Fibroblast of lung (primary cell): Measurements from ENCODE around the gene THSD7B.

Experiments used
- EZH2 ChIP-seq: IDR thresholded peaks from 2 replicates; pipeline ENCODE4 v1.5.1; 2012; ENCODE audit warnings: low read length, control low read depth, mild to moderate bottlenecking; ENCODE audit errors: missing control alignments
- TF ChIP-seq, protein P1 (sequence below), 2 donors: IDR thresholded peaks in 1 of 2; conservative IDR thresholded peaks in 1 of 2; 1 replicate in 1 of 2; 2 replicates in 1 of 2; pipeline ENCODE4 v1.5.1; 2011 to 2012; ENCODE audit warnings: low read length in 2 of 2, control low read depth in 1 of 2, inconsistent platforms in 1 of 2, low read depth in 1 of 2, mild to moderate bottlenecking in 1 of 2

DNA sequence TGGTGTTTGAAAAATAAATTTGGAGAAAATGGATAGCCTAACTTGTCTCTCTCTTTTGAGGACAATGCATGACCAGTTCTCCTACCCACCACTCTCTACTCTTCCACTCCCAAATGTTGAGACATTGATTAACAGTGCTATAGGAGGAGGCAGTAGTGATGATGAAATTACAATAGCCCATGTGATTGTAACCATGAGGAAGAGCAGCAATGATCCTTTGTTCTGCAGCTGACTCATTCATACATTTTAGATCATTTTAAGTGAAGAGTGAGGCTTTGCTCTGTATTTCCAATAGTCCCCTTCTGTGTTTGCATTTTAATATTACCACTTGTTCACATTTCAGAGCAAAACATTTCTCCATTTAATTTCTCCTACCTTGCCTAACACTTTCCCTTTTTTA is 592.3 kb downstream of the THSD7B start:
- TF ChIP-seq, protein P1, sequence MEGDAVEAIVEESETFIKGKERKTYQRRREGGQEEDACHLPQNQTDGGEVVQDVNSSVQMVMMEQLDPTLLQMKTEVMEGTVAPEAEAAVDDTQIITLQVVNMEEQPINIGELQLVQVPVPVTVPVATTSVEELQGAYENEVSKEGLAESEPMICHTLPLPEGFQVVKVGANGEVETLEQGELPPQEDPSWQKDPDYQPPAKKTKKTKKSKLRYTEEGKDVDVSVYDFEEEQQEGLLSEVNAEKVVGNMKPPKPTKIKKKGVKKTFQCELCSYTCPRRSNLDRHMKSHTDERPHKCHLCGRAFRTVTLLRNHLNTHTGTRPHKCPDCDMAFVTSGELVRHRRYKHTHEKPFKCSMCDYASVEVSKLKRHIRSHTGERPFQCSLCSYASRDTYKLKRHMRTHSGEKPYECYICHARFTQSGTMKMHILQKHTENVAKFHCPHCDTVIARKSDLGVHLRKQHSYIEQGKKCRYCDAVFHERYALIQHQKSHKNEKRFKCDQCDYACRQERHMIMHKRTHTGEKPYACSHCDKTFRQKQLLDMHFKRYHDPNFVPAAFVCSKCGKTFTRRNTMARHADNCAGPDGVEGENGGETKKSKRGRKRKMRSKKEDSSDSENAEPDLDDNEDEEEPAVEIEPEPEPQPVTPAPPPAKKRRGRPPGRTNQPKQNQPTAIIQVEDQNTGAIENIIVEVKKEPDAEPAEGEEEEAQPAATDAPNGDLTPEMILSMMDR (conservative IDR thresholded peaks at IDR 0.05 in 1 of 2, IDR thresholded peaks at IDR 0.05 in 1 of 2; ENCODE audit: low read depth in 1 of 2, low read length in 2 of 2), result no peak
- TF ChIP-seq EZH2, result no peak
